ENCODE measurements around the gene MIB1.

DNA sequence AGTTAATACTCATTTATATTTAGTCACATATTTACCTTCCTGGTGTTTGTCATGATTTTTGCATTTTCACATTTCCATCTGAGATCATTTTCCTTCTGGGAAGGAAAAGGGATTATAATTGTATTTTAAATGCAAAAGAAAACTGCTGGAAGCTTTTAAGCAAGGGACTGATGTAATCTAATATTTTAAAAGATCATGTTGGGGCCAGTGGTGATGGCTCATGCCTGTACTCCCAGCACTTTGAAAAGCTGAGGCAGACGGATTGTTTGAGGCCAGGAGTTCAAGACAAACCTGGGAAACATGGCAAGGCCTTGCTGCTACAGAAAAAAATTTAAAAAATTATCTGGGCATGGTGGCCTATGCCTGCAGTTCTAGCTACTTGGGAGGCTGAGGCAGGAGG, 149.0 kb downstream of the MIB1 start:
- TF ChIP-seq, protein P1, sequence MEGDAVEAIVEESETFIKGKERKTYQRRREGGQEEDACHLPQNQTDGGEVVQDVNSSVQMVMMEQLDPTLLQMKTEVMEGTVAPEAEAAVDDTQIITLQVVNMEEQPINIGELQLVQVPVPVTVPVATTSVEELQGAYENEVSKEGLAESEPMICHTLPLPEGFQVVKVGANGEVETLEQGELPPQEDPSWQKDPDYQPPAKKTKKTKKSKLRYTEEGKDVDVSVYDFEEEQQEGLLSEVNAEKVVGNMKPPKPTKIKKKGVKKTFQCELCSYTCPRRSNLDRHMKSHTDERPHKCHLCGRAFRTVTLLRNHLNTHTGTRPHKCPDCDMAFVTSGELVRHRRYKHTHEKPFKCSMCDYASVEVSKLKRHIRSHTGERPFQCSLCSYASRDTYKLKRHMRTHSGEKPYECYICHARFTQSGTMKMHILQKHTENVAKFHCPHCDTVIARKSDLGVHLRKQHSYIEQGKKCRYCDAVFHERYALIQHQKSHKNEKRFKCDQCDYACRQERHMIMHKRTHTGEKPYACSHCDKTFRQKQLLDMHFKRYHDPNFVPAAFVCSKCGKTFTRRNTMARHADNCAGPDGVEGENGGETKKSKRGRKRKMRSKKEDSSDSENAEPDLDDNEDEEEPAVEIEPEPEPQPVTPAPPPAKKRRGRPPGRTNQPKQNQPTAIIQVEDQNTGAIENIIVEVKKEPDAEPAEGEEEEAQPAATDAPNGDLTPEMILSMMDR (IDR thresholded peaks at IDR 0.05) = no peak
- TF ChIP-seq POLR2A (IDR thresholded peaks at IDR 0.05) = no peak
